Adrenal gland (tissue), 12 donors: ENCODE results near the gene VANGL2. TPM values are rescaled to one million over a fixed set of nuclear protein-coding genes. Genes with fewer than 3 reads are reported as not detected.

Experiments used
- DNase-seq, 7 donors: peaks; one replicate each; pipeline ENCODE4 v3.0.0-alpha.2; 2019 to 2020
- H3K27ac ChIP-seq, 5 donors: fragments of 200-600 bp; sonication (generic) in 4 of 5; 1 replicate in 3 of 5; 2 replicates in 2 of 5; pipeline versions ENCODE4 v1.5.1 to v1.8.0; 2016 to 2020; ENCODE audit warnings: mild to moderate bottlenecking in 1 of 5
- H3K27me3 ChIP-seq: fragments of 200-600 bp; 2 replicates; pipeline ENCODE4 v1.8.0; 2021
- H3K36me3 ChIP-seq, 2 donors: fragments of 200-600 bp; replicated peaks in 1 of 2; 1 replicate in 1 of 2; 2 replicates in 1 of 2; pipeline versions ENCODE4 v1.5.1 to v1.8.0; 2018 to 2022
- H3K4me1 ChIP-seq, 2 donors: fragments of 200-600 bp; replicated peaks in 1 of 2; 1 replicate in 1 of 2; 2 replicates in 1 of 2; pipeline versions ENCODE4 v1.5.1 to v1.8.0; 2018 to 2021
- H3K4me3 ChIP-seq, 4 donors: fragments of 200-600 bp; sonication (generic) in 3 of 4; one replicate each; pipeline ENCODE4 v1.5.1; 2016 to 2018
- H3K9me3 ChIP-seq, 3 donors: fragments of 200-600 bp; sonication (generic) in 1 of 3; replicated peaks in 1 of 3; 1 replicate in 2 of 3; 2 replicates in 1 of 3; pipeline versions ENCODE4 v1.5.1 to v1.8.0; 2016 to 2021
- POLR2A ChIP-seq, 2 donors: fragments of 450-650 bp; IDR thresholded peaks; one replicate each; pipeline ENCODE4 v1.6.1; 2017; ENCODE audit warnings: antibody characterized with exemption in 2 of 2, mild to moderate bottlenecking in 2 of 2, moderate library complexity in 1 of 2
- WGBS, 4 donors: extraction: QIAGEN DNeasy Blood & Tissue Kit in 2 of 4; methylation state at CpG; one replicate each; pipeline versions ENCODE4 v1.1.5 to v1.1.7; 2013 to 2017; 5-methylcytosine and 5-hydroxymethylcytosine counted together
- intact Hi-C, 2 donors: fragments of 100-400 bp; cut with DNase I; formaldehyde crosslinking; loops; one replicate each; pipeline versions ENCODE4 v1.14.1 to v1.15.0; 2022 to 2023
- polyA plus RNA-seq, 3 donors: library from polyadenylated mRNA; stranded (reverse); fragments of 200-250 nt in 2 of 3; fragments of 350-450 nt in 1 of 3; fragmentation: Illumina TruSeq in 1 of 3; extraction: RNeasy Lipid Tissue Mini Kit (QIAGEN cat#74804) in 1 of 3; gene quantifications; one replicate each; pipeline ENCODE4 v1.2.3, GENCODE V29; 2013 to 2014
- total RNA-seq, 9 donors: library from RNA; depleted of rRNA in 4 of 9; stranded (reverse); fragments of >200 nt in 4 of 9; fragments of 120-200 nt in 1 of 9; fragmentation: NEBNext Ultra II Directional in 1 of 9; extraction: Animal tissue kit (Norgen Biotek cat#: 25700) in 1 of 9; gene quantifications; one replicate each; pipeline versions ENCODE4 v1.1.0 to v1.2.4, GENCODE V29; 2013 to 2023
- TF ChIP-seq, protein P1 (sequence below), 6 experiments: fragments of 450-650 bp in 4 of 6; fragments of 200-600 bp in 2 of 6; sonication (generic) in 1 of 6; IDR thresholded peaks; 1 replicate in 5 of 6; 2 replicates in 1 of 6; pipeline versions ENCODE4 v1.5.1 to v1.8.0; 2016 to 2021; ENCODE audit warnings: antibody characterized with exemption in 6 of 6, mild to moderate bottlenecking in 2 of 6, moderate library complexity in 1 of 6
- donor health status: healthy with polysubstance abuse.
- donor health status: Bipolar disorder and iron deficiency.
- donor health status: DM: yes; HTN: yes; CAD: no.
- donor health status: DM: no; HTN: no; CAD: no.
- donor health status: DM: no; HTN: no; CAD: no.
- donor health status: DM: yes; HTN: yes; CAD: no.

The VANGL2 gene
- total and polyA plus RNA-seq, 12 donors, result 0.20 to 2.2 (median 0.74) TPM

DNA sequence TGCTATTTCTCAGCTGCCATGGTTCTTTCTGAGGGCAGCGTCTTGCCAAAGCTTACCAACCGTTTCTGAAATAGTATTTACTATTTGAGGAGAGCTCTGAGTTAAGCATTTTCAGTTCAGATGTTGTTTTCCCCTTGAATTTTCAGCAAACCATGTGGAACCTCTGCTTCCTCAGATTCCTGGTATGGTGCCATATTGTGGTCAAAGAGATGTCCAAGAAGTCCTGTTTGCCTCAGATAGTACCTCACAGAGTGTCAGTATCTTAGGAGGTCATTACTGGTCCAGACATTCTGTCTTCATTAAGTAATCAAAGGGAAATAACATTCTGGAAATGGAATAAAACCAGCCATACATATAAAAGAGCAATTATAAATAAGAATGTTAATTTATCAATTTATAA is 36.6 kb downstream of the VANGL2 start:
- H3K4me1 ChIP-seq, result no peaks in the 10 kb centered on the region
- H3K4me3 ChIP-seq, result no peak overlapping the region
- H3K27ac ChIP-seq, result no peak overlapping the region
- intact Hi-C loops, result no loop called here
- no peak for TF ChIP-seq POLR2A (IDR thresholded peaks at IDR 0.05)
- TF ChIP-seq, protein P1, sequence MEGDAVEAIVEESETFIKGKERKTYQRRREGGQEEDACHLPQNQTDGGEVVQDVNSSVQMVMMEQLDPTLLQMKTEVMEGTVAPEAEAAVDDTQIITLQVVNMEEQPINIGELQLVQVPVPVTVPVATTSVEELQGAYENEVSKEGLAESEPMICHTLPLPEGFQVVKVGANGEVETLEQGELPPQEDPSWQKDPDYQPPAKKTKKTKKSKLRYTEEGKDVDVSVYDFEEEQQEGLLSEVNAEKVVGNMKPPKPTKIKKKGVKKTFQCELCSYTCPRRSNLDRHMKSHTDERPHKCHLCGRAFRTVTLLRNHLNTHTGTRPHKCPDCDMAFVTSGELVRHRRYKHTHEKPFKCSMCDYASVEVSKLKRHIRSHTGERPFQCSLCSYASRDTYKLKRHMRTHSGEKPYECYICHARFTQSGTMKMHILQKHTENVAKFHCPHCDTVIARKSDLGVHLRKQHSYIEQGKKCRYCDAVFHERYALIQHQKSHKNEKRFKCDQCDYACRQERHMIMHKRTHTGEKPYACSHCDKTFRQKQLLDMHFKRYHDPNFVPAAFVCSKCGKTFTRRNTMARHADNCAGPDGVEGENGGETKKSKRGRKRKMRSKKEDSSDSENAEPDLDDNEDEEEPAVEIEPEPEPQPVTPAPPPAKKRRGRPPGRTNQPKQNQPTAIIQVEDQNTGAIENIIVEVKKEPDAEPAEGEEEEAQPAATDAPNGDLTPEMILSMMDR (IDR thresholded peaks at IDR 0.05), result no peak
- no peak for DNase-seq
- no peaks in the 10 kb centered on the region for H3K27me3 ChIP-seq
- no peaks in the 10 kb centered on the region for H3K36me3 ChIP-seq
- WGBS, 4 donors, result 52 to 76% (median 65%) methylated on average over 2 of the region's 2 CpGs
- no peaks in the 10 kb centered on the region for H3K9me3 ChIP-seq

DNA sequence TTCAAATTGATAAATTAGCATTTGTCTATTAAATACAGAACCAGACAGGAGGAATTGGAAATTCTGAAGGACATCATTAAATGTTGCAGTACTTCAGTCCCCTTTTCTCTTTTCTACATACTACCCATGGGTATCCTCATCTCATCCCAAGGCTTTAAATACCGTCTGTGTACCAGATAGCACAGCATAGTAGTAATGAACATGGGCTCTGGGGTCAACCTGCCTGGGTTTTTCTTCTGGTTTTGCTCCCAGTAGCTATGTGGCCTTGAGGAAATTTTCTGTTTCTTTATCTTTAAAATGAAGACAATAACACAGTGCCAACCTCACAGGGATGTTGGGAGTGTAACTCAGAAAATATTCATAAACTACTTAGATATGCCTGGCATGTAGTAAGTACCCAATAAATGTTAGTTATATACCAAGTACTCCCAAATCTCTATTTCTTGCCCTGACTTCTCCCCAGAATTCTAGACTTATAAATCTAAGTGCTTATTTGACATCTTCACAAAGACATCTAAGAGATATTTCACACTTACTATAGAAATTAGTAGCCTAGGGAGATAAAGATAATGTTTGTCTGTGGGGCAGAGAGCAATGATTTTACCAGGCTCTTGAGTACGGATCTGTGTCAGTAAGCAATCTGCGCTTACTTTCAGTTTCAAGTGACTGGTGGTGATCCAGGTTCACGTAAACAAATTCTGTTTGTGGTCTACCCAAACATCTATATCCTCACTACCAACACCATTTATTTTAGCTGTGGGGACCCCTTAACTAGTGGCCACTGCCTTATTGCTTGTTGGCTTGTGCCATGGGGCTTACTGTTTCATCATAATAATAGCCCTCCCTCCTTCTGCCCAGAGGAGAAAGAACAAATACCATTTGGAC is 37.3 kb downstream of the VANGL2 start:
- no peak for TF ChIP-seq POLR2A (IDR thresholded peaks at IDR 0.05)
- TF ChIP-seq, protein P1 (IDR thresholded peaks at IDR 0.05), result no peak
- H3K9me3 ChIP-seq, result no peaks in the 10 kb centered on the region
- H3K4me3 ChIP-seq, result peak overlapping the region in 1 of 4 donors; percentile 9
- H3K36me3 ChIP-seq, result no peaks in the 10 kb centered on the region
- H3K27me3 ChIP-seq, result no peaks in the 10 kb centered on the region
- intact Hi-C loops, result no loop called here
- WGBS, 4 donors, result 57 to 75% (median 68%) methylated on average over 4 of the region's 4 CpGs
- H3K4me1 ChIP-seq, result no peaks in the 10 kb centered on the region
- H3K27ac ChIP-seq, result peak overlapping the region in 1 of 5 donors; percentile 1
- no peak for DNase-seq

DNA sequence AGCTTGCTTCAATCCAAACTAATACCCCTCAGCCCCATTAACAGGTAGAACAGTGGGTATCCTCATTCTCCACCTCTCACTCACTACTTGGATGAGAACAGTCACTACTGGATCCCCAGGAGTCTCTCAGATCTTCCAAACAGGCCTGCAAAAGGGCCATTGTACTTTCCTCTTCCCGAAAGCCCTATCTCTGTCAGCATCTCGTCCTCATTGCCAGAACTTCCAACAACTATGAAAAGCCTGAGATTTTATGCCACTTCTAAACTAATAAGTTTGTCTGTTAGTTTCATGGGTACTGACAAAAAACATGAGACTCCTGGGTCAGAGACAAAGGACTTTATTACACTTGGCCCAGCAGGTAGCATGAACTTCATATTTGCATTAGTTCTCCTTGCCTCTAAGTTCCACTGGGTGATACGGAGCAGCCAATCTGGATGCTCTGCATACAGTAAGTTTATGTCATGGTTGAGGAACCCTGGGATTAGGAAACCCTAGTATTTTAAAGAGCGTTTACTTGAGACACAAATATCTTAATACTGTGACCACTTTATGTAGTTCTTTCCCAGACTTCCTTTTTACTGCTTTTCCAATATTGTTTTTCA is 38.1 kb downstream of the VANGL2 start:
- peak overlapping the region in 1 of 4 donors; percentile 9 for H3K4me3 ChIP-seq
- H3K4me1 ChIP-seq, result no peaks in the 10 kb centered on the region
- 76 to 88% (median 85%) methylated on average over 4 of the region's 4 CpGs for WGBS, 4 donors
- intact Hi-C loops, result no loop called here
- H3K27ac ChIP-seq, result peak overlapping the region in 1 of 5 donors; percentile 1
- H3K27me3 ChIP-seq, result no peaks in the 10 kb centered on the region
- H3K9me3 ChIP-seq, result no peaks in the 10 kb centered on the region
- no peaks in the 10 kb centered on the region for H3K36me3 ChIP-seq
- TF ChIP-seq, protein P1 (IDR thresholded peaks at IDR 0.05), result no peak
- TF ChIP-seq POLR2A (IDR thresholded peaks at IDR 0.05), result no peak
- no peak for DNase-seq

DNA sequence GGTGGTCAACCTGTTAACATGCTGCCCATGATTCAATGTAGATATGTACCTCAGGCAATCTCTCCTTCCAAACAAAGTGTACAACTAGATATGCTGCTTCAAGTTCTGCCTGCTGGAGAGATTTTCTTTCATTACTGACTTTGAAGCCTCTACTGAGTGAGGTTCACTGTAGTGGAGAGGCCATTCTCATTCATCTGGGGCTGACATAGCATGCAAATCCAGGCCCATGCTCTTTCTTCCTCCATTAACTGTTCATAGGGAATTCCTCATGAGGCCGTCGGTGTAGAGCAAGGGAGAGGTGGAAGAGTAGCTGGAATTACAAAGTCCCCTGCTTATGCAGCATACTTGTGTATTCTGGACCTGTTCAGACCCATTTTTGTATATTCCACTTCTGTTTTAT is 38.6 kb downstream of the VANGL2 start:
- Histone ChIP-seq H3K27ac (no peak overlapping the region), H3K27me3 (no peaks in the 10 kb centered on the region), H3K4me3 (no peak overlapping the region), H3K4me1 (no peaks in the 10 kb centered on the region), H3K9me3 (no peaks in the 10 kb centered on the region), H3K36me3 (no peaks in the 10 kb centered on the region)
- 86 to 95% (median 93%) methylated on average over 2 of the region's 2 CpGs for WGBS, 4 donors
- intact Hi-C loops, result no loop called here
- no peak for TF ChIP-seq POLR2A (IDR thresholded peaks at IDR 0.05)
- TF ChIP-seq, protein P1 (IDR thresholded peaks at IDR 0.05), result no peak
- DNase-seq, result no peak
